Suppressor macrophage treated with lipopolysaccharide for 4 hours (primary cell): Measurements from ENCODE around the gene DNAAF3.
A peak's percentile ranks its signal among the peaks of the same experiment; 100 is the strongest.

Experiments used
- DNase-seq: peaks from one replicate; pipeline ENCODE4 v3.0.0-alpha.2; 2020

The DNAAF3 gene

DNA sequence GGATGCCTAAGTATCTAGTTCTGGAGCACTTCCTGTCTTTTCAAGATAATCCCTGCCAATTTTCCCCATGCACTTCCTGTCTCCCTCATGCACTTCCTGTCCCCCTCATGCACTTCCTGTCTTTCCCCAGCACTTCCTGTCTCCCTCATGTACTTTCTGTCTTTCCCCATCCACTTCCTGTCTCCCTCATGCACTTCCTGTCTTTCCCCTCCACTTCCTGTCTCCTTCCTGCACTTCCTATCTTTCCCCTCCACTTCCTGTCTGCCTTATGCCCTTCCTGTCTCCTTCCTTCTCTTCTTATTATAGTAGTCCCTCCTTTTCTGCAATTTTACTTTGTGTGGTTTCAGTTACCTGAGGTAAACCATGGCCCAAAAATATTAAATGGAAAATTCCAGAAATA lies 14.4 kb downstream of the DNAAF3 start:
- no peak for DNase-seq

DNA sequence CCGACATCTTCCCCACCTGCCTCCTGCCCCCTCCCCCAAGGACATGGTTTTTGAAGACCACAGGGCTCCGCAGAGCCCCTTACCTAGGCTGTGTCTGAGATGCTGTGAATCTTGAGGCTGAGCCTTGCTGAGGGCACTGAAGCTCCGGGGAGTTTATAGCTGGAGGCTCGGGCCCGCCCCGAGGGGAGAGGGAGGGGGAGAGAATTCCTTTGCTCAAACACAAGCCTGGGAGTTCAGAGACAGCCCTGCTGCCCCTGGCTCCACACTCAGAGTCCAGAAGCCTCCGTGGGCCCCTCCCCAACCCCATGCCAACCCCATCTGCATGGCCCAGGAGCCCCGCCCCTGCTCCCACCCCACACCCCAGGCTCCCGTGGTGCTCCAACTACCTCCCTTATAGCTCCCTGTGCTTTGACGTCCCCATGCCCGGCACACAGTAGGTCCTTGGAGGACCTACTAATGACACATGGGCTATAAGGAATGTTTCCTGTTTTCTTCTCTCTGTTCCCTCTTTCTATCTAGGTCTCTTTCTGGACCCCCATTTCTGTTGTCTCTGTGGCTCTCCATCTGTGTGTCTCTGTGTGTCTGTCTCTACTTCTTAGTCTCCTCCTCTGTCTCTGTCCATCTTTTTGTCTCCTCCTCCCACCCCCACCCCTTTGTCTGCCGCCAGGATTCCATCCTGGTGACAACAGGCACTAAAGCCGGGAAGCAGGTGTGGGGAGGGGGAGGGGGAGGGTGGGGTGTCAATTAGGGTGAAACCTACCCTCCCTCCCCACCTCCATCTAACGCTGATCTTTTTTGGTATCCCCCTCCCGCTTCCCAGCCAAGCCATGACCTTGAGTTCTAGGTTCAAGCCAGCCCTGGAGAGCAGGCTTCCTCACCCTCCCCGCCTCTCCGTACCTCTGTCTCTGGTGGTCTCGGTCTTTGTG lies 17.1 kb downstream of the DNAAF3 start, which contains the start of gene TNNT1:
Gene TNNT1, minus strand, starts transcription at position 129 of the 926 bp plus-strand sequence. CDS start 2,049 bp downstream, outside the sequence.
- DNase-seq = no peak

GRCh38 chr19:55147545-55148251 lies 18.7 kb downstream of the DNAAF3 start:
- DNase-seq = no peak

DNA sequence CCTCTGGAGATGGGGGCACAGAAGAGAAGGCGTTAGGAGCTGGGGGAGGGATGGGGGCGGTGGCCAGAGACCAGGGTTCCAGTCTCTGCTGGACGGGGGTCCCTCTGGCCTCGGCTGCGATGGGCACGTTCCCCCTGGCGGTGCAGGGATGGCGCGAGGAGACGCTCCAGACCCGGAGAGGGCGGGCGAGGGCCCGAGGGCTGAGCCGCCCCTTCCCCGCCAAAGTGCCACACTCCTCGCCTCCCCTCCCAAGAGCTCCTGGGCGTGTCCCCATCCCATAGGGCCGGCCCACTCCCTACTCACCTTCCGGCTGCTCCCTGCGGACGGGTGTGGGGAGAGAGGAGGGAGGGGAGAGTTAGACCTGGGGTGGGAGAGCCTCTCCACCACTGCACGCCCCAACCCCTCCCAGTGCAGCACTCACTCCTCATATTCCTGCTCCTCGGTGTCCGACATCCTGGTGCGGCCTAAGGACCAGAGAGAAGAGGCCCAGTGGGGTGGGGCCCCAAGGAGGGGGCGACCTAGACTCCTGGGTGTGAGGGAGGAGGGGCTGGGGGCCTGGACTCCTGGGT lies 19.6 kb downstream of the DNAAF3 start:
- DNase-seq = no peak

- DNase-seq = peak; percentile 35
Measured at GRCh38 chr19:55146078-55146704, 20.2 kb downstream of the DNAAF3 start.

DNA sequence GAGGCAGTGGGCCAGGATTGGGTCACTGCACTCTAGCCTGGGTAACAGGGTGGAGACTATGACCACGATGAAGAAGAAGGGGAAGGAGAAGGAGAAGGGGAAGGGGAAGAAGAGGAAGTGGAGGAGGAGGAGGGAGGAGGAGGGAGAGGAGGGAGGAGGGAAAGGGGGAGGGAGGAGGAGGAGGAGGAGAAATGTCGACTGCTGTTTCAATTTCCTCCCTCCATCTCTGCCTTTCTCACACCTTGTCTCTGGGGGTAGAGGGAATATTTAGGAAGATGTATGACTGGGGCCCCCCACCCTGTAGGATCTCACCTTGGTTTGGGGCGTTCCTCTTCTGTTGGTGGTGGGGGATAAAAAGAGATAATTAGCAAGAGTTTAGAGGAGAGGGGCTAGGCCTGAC lies 21.2 kb downstream of the DNAAF3 start:
- peak; percentile 31 for DNase-seq

- no peak for DNase-seq
Measured at GRCh38 chr19:55141696-55142095, 24.7 kb downstream of the DNAAF3 start.

- DNase-seq = no peak
Measured at GRCh38 chr19:55137915-55138314, 28.5 kb downstream of the DNAAF3 start.

- no peak for DNase-seq
Measured at GRCh38 chr19:55136399-55137102, 29.9 kb downstream of the DNAAF3 start.

GRCh38 chr19:55134736-55135135 lies 31.7 kb downstream of the DNAAF3 start:
- no peak for DNase-seq

GRCh38 chr19:55133639-55134444 lies 32.6 kb downstream of the DNAAF3 start:
- DNase-seq = peak; percentile 28

DNA sequence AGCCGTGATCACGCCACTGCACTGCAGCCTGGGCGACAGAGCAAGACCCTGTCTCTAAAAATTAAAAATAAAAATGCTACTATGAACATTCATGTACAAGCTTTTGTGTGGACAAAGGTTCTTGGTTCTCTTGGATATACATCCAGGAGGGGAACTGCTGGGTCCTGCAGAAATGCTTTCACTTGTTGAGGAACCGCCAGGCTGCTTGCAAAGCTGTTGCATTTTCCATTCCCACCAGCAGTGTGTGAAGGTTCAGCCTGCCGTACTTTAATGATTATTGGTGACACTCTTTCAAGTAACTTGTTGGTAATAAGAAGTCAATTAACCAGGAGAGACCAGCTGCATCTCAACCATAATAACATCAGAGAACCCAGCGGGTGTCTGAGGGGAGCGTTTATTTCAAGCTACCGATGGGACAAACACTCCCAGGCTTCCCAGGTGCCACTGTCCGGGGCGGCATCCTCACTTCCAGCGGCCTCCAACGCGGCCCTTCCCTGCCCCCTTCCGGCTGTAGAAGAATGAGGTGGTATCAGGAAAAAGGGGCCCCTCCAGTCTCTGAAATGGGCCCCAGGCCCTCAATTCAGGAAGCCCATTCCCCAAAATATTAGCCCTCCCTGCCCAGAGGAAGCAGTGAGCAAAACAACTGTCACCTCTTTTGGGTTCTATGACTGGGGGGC lies 33.8 kb downstream of the DNAAF3 start:
- peak; percentile 13 for DNase-seq

GRCh38 chr19:55131421-55131820 lies 35.0 kb downstream of the DNAAF3 start:
- no peak for DNase-seq

DNA sequence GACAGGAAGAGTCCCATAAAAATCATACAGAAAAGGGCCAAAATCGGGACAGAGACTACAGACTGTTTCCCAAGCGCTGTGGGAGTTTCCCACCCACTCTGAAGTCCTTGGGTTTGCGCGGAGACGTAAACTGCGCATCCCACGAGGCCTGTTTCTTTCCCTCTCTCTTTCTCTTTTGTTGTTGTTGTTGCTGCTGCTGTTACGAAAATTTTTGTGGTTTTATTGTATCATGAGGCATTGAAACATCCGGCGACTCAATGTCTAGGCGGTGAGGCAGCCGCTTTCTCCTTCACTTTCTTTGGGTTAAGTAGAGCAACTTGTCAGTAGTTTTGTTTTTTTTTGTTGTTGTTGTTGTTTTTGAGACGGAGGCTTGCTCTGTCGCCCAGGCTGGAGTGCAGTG lies 47.4 kb downstream of the DNAAF3 start:
- DNase-seq = peak; percentile 63

GRCh38 chr19:55118401-55118991 lies 47.9 kb downstream of the DNAAF3 start:
- peak; percentile 18 for DNase-seq

DNA sequence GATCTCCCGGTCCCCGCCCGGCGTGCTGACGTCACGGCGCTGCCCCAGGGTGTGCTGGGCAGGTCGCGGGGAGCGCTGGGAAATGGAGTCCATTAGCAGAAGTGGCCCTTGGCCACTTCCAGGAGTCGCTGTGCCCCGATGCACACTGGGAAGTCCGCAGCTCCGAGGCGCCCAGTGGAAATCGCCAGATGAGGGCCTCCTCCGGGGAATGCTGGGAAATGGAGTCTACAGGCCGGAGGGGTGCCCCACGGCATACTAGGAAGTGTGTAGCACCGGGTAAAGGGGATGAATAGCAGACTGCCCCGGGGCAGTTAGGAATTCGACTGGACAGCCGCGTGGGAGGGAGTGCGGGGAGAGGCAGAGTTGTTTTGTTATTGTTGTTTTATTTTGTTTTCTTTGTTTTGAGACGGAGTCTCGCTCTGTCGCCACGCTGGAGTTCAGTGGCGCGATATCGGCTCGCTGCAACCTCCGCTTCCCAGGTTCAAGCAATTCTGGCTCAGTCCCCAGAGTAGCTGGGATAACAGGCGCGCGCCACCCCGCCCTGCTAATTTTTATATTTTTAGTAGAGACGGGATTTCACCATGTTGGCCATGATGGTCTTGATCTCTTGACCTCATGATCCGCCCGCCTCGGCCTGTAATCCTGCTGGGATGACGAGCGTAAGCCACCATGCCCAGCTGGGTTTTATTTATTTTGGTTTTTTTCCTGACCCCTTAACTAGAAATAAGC lies 48.6 kb downstream of the DNAAF3 start:
- peak; percentile 99 for DNase-seq

DNA sequence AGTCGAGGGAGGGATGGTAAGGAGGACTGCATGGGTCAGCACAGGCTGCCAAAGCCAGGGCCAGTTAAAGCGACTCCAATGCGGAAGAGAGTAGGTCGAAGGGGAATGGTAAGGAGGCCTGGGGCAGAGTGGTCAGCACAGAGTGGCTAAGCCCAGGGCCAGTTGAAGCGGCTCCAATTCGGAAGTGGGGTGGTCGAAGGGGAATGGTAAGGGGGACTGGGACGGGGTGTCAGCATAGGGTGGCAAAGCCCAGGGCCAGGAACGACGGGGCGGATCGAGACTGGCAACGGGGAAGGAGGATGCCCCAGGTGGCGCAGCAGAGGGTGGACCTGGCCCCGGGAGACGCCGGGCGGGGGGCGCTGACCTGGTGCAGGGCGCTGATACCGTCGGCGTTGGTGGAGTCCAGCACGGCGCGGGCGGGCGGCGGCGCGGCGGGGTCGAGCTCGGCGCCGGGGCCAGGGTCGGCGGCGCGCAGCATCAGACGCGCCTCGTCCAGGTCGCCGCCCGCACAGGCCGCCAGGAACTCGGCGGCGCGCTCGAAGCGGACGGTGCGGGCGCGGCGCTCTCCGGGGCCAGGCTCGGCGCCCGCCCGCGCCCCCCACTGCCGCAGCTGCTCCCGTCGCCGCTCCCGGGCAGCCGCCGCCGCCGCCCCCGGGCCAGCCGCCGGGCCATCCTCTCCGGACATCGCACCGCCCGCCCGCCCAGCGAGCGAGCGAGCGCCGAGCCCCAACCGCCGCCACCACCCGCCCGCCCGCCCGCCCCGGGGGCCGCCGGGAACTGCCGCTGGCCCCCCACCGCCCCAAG lies 49.4 kb downstream of the DNAAF3 start, which contains the start of gene PPP1R12C:
Gene PPP1R12C, minus strand, starts transcription at position 779 of the 804 bp plus-strand sequence. Its CDS starts 94 bp downstream, at position 685.
- DNase-seq = peak; percentile 18

DNA sequence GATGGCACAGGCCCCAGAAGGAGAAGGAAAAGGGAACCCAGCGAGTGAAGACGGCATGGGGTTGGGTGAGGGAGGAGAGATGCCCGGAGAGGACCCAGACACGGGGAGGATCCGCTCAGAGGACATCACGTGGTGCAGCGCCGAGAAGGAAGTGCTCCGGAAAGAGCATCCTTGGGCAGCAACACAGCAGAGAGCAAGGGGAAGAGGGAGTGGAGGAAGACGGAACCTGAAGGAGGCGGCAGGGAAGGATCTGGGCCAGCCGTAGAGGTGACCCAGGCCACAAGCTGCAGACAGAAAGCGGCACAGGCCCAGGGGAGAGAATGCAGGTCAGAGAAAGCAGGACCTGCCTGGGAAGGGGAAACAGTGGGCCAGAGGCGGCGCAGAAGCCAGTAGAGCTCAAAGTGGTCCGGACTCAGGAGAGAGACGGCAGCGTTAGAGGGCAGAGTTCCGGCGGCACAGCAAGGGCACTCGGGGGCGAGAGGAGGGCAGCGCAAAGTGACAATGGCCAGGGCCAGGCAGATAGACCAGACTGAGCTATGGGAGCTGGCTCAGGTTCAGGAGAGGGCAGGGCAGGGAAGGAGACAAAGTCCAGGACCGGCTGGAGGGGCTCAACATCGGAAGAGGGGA lies 50.1 kb downstream of the DNAAF3 start:
- peak; percentile 71 for DNase-seq
